ENCODE measurements around the gene TBCK. TPM values are rescaled to one million over a fixed set of nuclear protein-coding genes. Genes with fewer than 3 reads are reported as not detected.
A peak's percentile ranks its signal among the peaks of the same experiment; 100 is the strongest.

Gene TBCK
- total and polyA plus RNA-seq, 9 of the 15 experiments (the other 6 are each of a cell fraction or from before 2014, with no cell fraction given) = 5.3 to 26.6 (median 16.2) TPM

GRCh38 chr4:106062452-106062875 lies 253.5 kb downstream of the TBCK start (continued):
- TF ChIP-seq RCOR1 (IDR thresholded peaks at IDR 0.05; ENCODE audit: borderline replicate concordance in 1 of 2, low read depth in 2 of 2, low read length in 2 of 2) (peak in 1 of 2 experiments; percentile 64; a peak in 1 of 4 replicates), YBX1 (IDR thresholded peaks at IDR 0.05) (no peak), ZNF592 (IDR thresholded peaks at IDR 0.05) (no peak), WHSC1 (IDR thresholded peaks at IDR 0.05; ENCODE audit: low read length) (no peak), FOXP1 (CRISPR knock-in tag; IDR thresholded peaks at IDR 0.05) (no peak), SOX6 (IDR thresholded peaks at IDR 0.05) (peak; percentile 16; the same call in 1 of the 2 replicates), NFXL1 (CRISPR knock-in tag; IDR thresholded peaks at IDR 0.05) (no peak), SLC30A9 (CRISPR knock-in tag; IDR thresholded peaks at IDR 0.05) (no peak), CHAMP1 (IDR thresholded peaks at IDR 0.05) (no peak), SETDB1 (IDR thresholded peaks at IDR 0.05; ENCODE audit: low read length) (no peak), NFE2 (IDR thresholded peaks at IDR 0.05; ENCODE audit: low read depth) (peak; percentile 77), NFIC (IDR thresholded peaks at IDR 0.05) (peak; percentile 72), LEF1 (IDR thresholded peaks at IDR 0.05) (peak; percentile 72), RAD21 (CRISPR knock-in tag; conservative IDR thresholded peaks at IDR 0.05 in 1 of 2, IDR thresholded peaks at IDR 0.05 in 1 of 2) (no peak), ETS2 (tag; IDR thresholded peaks at IDR 0.05; ENCODE audit: borderline replicate concordance, poor library complexity, severe bottlenecking) (no peak), ARID3A (IDR thresholded peaks at IDR 0.05; ENCODE audit: borderline replicate concordance, low read depth, low read length) (no peak), NR1H2 (CRISPR knock-in tag; IDR thresholded peaks at IDR 0.05) (no peak)
- TF ChIP-seq, protein P1, sequence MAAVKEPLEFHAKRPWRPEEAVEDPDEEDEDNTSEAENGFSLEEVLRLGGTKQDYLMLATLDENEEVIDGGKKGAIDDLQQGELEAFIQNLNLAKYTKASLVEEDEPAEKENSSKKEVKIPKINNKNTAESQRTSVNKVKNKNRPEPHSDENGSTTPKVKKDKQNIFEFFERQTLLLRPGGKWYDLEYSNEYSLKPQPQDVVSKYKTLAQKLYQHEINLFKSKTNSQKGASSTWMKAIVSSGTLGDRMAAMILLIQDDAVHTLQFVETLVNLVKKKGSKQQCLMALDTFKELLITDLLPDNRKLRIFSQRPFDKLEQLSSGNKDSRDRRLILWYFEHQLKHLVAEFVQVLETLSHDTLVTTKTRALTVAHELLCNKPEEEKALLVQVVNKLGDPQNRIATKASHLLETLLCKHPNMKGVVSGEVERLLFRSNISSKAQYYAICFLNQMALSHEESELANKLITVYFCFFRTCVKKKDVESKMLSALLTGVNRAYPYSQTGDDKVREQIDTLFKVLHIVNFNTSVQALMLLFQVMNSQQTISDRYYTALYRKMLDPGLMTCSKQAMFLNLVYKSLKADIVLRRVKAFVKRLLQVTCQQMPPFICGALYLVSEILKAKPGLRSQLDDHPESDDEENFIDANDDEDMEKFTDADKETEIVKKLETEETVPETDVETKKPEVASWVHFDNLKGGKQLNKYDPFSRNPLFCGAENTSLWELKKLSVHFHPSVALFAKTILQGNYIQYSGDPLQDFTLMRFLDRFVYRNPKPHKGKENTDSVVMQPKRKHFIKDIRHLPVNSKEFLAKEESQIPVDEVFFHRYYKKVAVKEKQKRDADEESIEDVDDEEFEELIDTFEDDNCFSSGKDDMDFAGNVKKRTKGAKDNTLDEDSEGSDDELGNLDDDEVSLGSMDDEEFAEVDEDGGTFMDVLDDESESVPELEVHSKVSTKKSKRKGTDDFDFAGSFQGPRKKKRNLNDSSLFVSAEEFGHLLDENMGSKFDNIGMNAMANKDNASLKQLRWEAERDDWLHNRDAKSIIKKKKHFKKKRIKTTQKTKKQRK (IDR thresholded peaks at IDR 0.05; ENCODE audit: borderline replicate concordance, low read depth, low read length) = no peak

All from K562 (cell line).